ENCODE data around the gene PHF20.

DNA sequence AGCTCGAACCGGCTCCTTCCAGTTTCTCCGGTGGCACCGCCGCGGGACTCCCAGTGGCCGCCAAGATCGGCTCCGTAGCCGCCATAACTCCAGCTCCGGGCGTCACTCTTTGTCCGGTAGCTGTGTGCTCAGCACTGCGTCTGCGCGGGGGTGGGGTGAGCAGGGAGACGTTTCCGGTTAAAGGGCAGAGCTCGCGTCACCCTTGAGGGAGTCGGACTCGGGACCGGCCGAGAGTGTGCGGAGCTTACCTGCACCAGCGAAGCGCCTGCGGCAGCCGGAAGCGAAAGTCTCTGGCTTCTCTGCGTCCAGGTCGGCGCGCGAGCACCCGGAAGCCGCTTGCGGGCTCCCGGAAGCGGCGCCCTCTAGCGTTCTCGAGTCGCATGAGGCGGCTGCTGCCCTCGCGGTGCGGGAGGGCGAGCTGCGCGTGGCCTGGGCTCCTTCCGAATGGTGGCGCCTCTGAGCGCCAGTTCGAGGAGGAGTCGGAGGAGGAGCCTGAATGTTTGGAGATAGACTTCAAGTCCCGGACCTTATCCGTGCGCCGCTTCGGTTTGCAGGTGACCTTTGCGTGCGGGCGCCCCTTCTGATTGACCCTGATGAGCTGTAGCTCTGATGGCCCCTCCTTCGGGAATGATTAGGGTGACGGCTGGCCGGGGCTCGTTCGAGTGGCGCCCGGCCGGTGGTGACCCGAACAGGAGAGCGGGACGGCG lies 182.5 kb downstream of the PHF20 start, which contains the start of gene SCAND1:
- TF ChIP-seq CTCF (CRISPR knock-in tag; IDR thresholded peaks at IDR 0.05) (peak; percentile 100), ZSCAN22 (CRISPR knock-in tag; IDR thresholded peaks at IDR 0.05) (no peak; the same call in 1 of the 2 replicates), TCF7L2 (IDR thresholded peaks at IDR 0.05; ENCODE audit: low read depth, low read length) (no peak), ZNF530 (CRISPR knock-in tag; IDR thresholded peaks at IDR 0.05; ENCODE audit: low read depth) (peak; percentile 93; the same call in 1 of the 2 replicates), ZNF556 (CRISPR knock-in tag; IDR thresholded peaks at IDR 0.05; ENCODE audit: borderline replicate concordance) (peak; percentile 99), ZNF879 (CRISPR knock-in tag; IDR thresholded peaks at IDR 0.05) (peak; percentile 70; the same call in 1 of the 2 replicates)
- TF ChIP-seq, protein P1, sequence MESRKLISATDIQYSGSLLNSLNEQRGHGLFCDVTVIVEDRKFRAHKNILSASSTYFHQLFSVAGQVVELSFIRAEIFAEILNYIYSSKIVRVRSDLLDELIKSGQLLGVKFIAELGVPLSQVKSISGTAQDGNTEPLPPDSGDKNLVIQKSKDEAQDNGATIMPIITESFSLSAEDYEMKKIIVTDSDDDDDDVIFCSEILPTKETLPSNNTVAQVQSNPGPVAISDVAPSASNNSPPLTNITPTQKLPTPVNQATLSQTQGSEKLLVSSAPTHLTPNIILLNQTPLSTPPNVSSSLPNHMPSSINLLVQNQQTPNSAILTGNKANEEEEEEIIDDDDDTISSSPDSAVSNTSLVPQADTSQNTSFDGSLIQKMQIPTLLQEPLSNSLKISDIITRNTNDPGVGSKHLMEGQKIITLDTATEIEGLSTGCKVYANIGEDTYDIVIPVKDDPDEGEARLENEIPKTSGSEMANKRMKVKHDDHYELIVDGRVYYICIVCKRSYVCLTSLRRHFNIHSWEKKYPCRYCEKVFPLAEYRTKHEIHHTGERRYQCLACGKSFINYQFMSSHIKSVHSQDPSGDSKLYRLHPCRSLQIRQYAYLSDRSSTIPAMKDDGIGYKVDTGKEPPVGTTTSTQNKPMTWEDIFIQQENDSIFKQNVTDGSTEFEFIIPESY (CRISPR knock-in tag; IDR thresholded peaks at IDR 0.05), result peak; percentile 91
